Mesothelial cell of epicardium (in vitro differentiated cells): Measurements from ENCODE around the gene GNB1. TPM values are rescaled to one million over a fixed set of nuclear protein-coding genes. Genes with fewer than 3 reads are reported as not detected.

Experiments used
- DNase-seq, 2 experiments: peaks; one replicate each; pipeline ENCODE4 v3.0.0; 2021; ENCODE audit warnings: low spot score in 2 of 2; ENCODE audit not compliant: unreplicated experiment in 2 of 2
- H3K27ac Mint-ChIP-seq: 2 replicates; pipeline ENCODE4 v1.8.0; 2021; ENCODE audit warnings: mixed read lengths
- H3K27me3 Mint-ChIP-seq: 2 replicates; pipeline ENCODE4 v1.8.0; 2021; ENCODE audit warnings: low read depth, mixed read lengths
- H3K36me3 Mint-ChIP-seq: 2 replicates; pipeline ENCODE4 v1.8.0; 2021; ENCODE audit warnings: mixed read lengths
- H3K4me1 Mint-ChIP-seq: 2 replicates; pipeline ENCODE4 v1.8.0; 2021; ENCODE audit warnings: mixed read lengths
- H3K4me3 Mint-ChIP-seq: 2 replicates; pipeline ENCODE4 v1.8.0; 2021; ENCODE audit warnings: mild to moderate bottlenecking, moderate library complexity, mixed read lengths
- H3K9me3 Mint-ChIP-seq: 2 replicates; pipeline ENCODE4 v1.8.0; 2021; ENCODE audit warnings: mixed read lengths
- CTCF ChIP-seq: fragments of 200-600 bp; sonication (generic); IDR thresholded peaks from one replicate; pipeline ENCODE4 v1.5.0; 2021; ENCODE audit warnings: antibody characterized with exemption; ENCODE audit not compliant: unreplicated experiment
- total RNA-seq: library from RNA; stranded (reverse); gene quantifications from 3 replicates; pipeline ENCODE4 v1.2.1, GENCODE V29; 2021

The GNB1 gene
- 272 to 289 TPM (median 283 TPM) in 3 replicates for total RNA-seq

GRCh38 chr1:1890506-1891348 lies at the start of gene GNB1:
Gene GNB1 (minus strand): TSS chr1:1891087. CDS start chr1:1825453, 65,634 bp downstream.
- TF ChIP-seq CTCF, result no peak
- peak within 1 kb of the TSS; percentile 82 for H3K4me3 Mint-ChIP-seq
- H3K27ac Mint-ChIP-seq, result peak within 1 kb of the TSS; percentile 94
- DNase-seq, result peak; percentile 82 to 88
- no peaks in the 10 kb centered on the region for H3K9me3 Mint-ChIP-seq
- H3K4me1 Mint-ChIP-seq, result peaks cover 40% of the 10 kb centered on the region
- H3K27me3 Mint-ChIP-seq, result peaks cover 6% of the 10 kb centered on the region
- H3K36me3 Mint-ChIP-seq, result no peaks in the 10 kb centered on the region

GRCh38 chr1:1940123-1940425 lies 49.2 kb upstream of the GNB1 start:
- Mint-ChIP-seq H3K27ac (no peak overlapping the region), H3K9me3 (no peaks in the 10 kb centered on the region), H3K27me3 (peaks cover 8% of the 10 kb centered on the region), H3K36me3 (no peaks in the 10 kb centered on the region), H3K4me3 (no peak overlapping the region), H3K4me1 (peaks cover 4% of the 10 kb centered on the region)
- no peak for TF ChIP-seq CTCF
- no peak for DNase-seq

- no peak for DNase-seq
- Mint-ChIP-seq H3K27ac (no peak overlapping the region), H3K4me3 (no peak overlapping the region), H3K4me1 (peaks cover 4% of the 10 kb centered on the region), H3K27me3 (peaks cover 8% of the 10 kb centered on the region), H3K9me3 (no peaks in the 10 kb centered on the region), H3K36me3 (no peaks in the 10 kb centered on the region)
- no peak for TF ChIP-seq CTCF
Measured at GRCh38 chr1:1939296-1940122, 48.6 kb upstream of the GNB1 start.

GRCh38 chr1:1938613-1939295 lies 47.9 kb upstream of the GNB1 start:
- H3K36me3 Mint-ChIP-seq, result no peaks in the 10 kb centered on the region
- H3K4me3 Mint-ChIP-seq, result no peak overlapping the region
- peaks cover 4% of the 10 kb centered on the region for H3K27me3 Mint-ChIP-seq
- no peak overlapping the region for H3K27ac Mint-ChIP-seq
- TF ChIP-seq CTCF, result no peak
- no peaks in the 10 kb centered on the region for H3K4me1 Mint-ChIP-seq
- peaks cover under 1% of the 10 kb centered on the region for H3K9me3 Mint-ChIP-seq
- no peak for DNase-seq

GRCh38 chr1:1938276-1938573 lies 47.3 kb upstream of the GNB1 start:
- H3K36me3 Mint-ChIP-seq, result no peaks in the 10 kb centered on the region
- no peaks in the 10 kb centered on the region for H3K4me1 Mint-ChIP-seq
- peaks cover 6% of the 10 kb centered on the region for H3K27me3 Mint-ChIP-seq
- H3K4me3 Mint-ChIP-seq, result no peak overlapping the region
- H3K27ac Mint-ChIP-seq, result no peak overlapping the region
- no peak for TF ChIP-seq CTCF
- no peak for DNase-seq
- peaks cover 5% of the 10 kb centered on the region for H3K9me3 Mint-ChIP-seq
